Neural cell (in vitro differentiated cells): ENCODE measurements around the gene FCAMR. TPM values are rescaled to one million over a fixed set of nuclear protein-coding genes. Genes with fewer than 3 reads are reported as not detected.

Experiments used
- H2AFZ ChIP-seq: fragments of 200-600, 300-800 bp; sonication (generic), shearing (Covaris generic); 2 replicates; pipeline ENCODE4 v1.6.0; 2014; ENCODE audit warnings: low read depth, mild to moderate bottlenecking, antibody characterized with exemption, low read length, moderate library complexity
- H3F3A ChIP-seq: fragments of 200-600 bp; shearing (Covaris generic); 2 replicates; pipeline ENCODE4 v1.6.1; 2016; ENCODE audit warnings: mild to moderate bottlenecking, moderate library complexity, mixed read lengths, antibody characterized with exemption, low read length; ENCODE audit not compliant: insufficient read depth, poor library complexity, severe bottlenecking
- H3K27ac ChIP-seq: fragments of 200-600, 300-800 bp; sonication (generic), shearing (Covaris generic); 2 replicates; pipeline ENCODE4 v1.5.1; 2014; ENCODE audit warnings: mild to moderate bottlenecking, low read length, moderate library complexity
- H3K27me3 ChIP-seq: fragments of 300-800, 200-600 bp; sonication (generic), shearing (Covaris generic); 2 replicates; pipeline ENCODE4 v1.6.0; 2014; ENCODE audit warnings: mild to moderate bottlenecking, low read depth, low read length, moderate library complexity; ENCODE audit not compliant: insufficient read depth
- H3K36me3 ChIP-seq: fragments of 300-800, 200-600 bp; sonication (generic), shearing (Covaris generic); 2 replicates; pipeline ENCODE4 v1.5.1; 2014; ENCODE audit warnings: mild to moderate bottlenecking, antibody characterized with exemption, low read length, moderate library complexity; ENCODE audit not compliant: insufficient read depth
- H3K4me2 ChIP-seq: fragments of 300-800, 200-600 bp; sonication (generic), shearing (Covaris generic); 2 replicates; pipeline ENCODE4 v1.6.0; 2014; ENCODE audit warnings: mild to moderate bottlenecking, low read length
- H3K4me3 ChIP-seq: fragments of 300-800, 200-600 bp; sonication (generic), shearing (Covaris generic); 2 replicates; pipeline ENCODE4 v1.5.1; 2014; ENCODE audit warnings: mild to moderate bottlenecking, low read length, moderate library complexity
- H3K79me2 ChIP-seq: fragments of 200-600 bp; shearing (Covaris generic); replicated peaks from 2 replicates; pipeline ENCODE4 v1.6.0; 2014; ENCODE audit warnings: mild to moderate bottlenecking, low read length, moderate library complexity; ENCODE audit not compliant: insufficient read depth
- H3K9ac ChIP-seq: fragments of 300-800, 200-600 bp; sonication (generic), shearing (Covaris generic); 2 replicates; pipeline ENCODE4 v1.6.1; 2016; ENCODE audit warnings: mild to moderate bottlenecking, low read length, mixed read lengths
- H3K9me2 ChIP-seq: fragments of 200-600 bp; shearing (Covaris generic); 2 replicates; pipeline ENCODE4 v1.6.1; 2016; ENCODE audit warnings: mild to moderate bottlenecking, low read length, mixed read lengths; ENCODE audit not compliant: insufficient read depth
- H3K9me3 ChIP-seq: fragments of 200-600, 300-800 bp; sonication (generic), shearing (Covaris generic); 2 replicates; pipeline ENCODE4 v1.6.1; 2016; ENCODE audit warnings: mild to moderate bottlenecking, mixed run types, low read length, moderate library complexity, mixed read lengths
- H4K20me1 ChIP-seq: fragments of 200-600 bp; shearing (Covaris generic); 2 replicates; pipeline ENCODE4 v1.6.1; 2016; ENCODE audit warnings: mild to moderate bottlenecking, mixed run types; ENCODE audit not compliant: insufficient read depth
- CTCF ChIP-seq: fragments of 450-650 bp; IDR thresholded peaks from 2 replicates; pipeline ENCODE4 v1.5.1; 2014; ENCODE audit warnings: antibody characterized with exemption, mild to moderate bottlenecking, moderate library complexity; ENCODE audit not compliant: poor library complexity, severe bottlenecking
- EP300 ChIP-seq: fragments of 450-650 bp; conservative IDR thresholded peaks from 2 replicates; pipeline ENCODE4 v1.6.1; 2014; ENCODE audit warnings: antibody characterized with exemption, mild to moderate bottlenecking, moderate library complexity; ENCODE audit not compliant: poor library complexity, severe bottlenecking
- EZH2 ChIP-seq: fragments of 200-600, 300-800 bp; shearing (Covaris generic), sonication (generic); IDR thresholded peaks from 2 replicates; pipeline ENCODE4 v1.6.1; 2014; ENCODE audit warnings: antibody characterized with exemption, low read length, borderline replicate concordance, mild to moderate bottlenecking; ENCODE audit not compliant: insufficient read depth, poor library complexity, severe bottlenecking
- MXI1 ChIP-seq: fragments of 450-650 bp; conservative IDR thresholded peaks from 2 replicates; pipeline ENCODE4 v1.6.1; 2014; ENCODE audit warnings: antibody characterized with exemption, mild to moderate bottlenecking; ENCODE audit not compliant: poor library complexity, severe bottlenecking
- POLR2AphosphoS5 ChIP-seq: IDR thresholded peaks from 2 replicates; pipeline ENCODE4 v1.6.1; 2012
- RAD21 ChIP-seq: fragments of 450-650 bp; conservative IDR thresholded peaks from 2 replicates; pipeline ENCODE4 v1.6.1; 2014; ENCODE audit warnings: antibody characterized with exemption, mild to moderate bottlenecking, moderate library complexity
- REST ChIP-seq: IDR thresholded peaks from 2 replicates; pipeline ENCODE4 v1.6.1; 2012; ENCODE audit warnings: borderline replicate concordance
- SMC3 ChIP-seq: fragments of 450-650 bp; conservative IDR thresholded peaks from 2 replicates; pipeline ENCODE4 v1.6.1; 2014; ENCODE audit warnings: antibody characterized with exemption, mild to moderate bottlenecking, moderate library complexity; ENCODE audit not compliant: poor library complexity
- TAF1 ChIP-seq: IDR thresholded peaks from 2 replicates; pipeline ENCODE4 v1.6.1; 2012; ENCODE audit warnings: low read depth
- polyA minus RNA-seq: library from RNA; depleted of rRNA, polyadenylated mRNA; stranded (reverse); fragments of >200 nt; gene quantifications from 2 replicates; pipeline ENCODE4 v1.2.3, GENCODE V29; 2014
- polyA plus RNA-seq: library from polyadenylated mRNA; depleted of rRNA; stranded (reverse); fragments of >200 nt; gene quantifications from 2 replicates; pipeline ENCODE4 v1.2.3, GENCODE V29; 2014

FCAMR gene, protein sequence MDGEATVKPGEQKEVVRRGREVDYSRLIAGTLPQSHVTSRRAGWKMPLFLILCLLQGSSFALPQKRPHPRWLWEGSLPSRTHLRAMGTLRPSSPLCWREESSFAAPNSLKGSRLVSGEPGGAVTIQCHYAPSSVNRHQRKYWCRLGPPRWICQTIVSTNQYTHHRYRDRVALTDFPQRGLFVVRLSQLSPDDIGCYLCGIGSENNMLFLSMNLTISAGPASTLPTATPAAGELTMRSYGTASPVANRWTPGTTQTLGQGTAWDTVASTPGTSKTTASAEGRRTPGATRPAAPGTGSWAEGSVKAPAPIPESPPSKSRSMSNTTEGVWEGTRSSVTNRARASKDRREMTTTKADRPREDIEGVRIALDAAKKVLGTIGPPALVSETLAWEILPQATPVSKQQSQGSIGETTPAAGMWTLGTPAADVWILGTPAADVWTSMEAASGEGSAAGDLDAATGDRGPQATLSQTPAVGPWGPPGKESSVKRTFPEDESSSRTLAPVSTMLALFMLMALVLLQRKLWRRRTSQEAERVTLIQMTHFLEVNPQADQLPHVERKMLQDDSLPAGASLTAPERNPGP
- polyA plus RNA-seq (not detected in 2 replicates), polyA minus RNA-seq (not detected in 2 replicates)

DNA sequence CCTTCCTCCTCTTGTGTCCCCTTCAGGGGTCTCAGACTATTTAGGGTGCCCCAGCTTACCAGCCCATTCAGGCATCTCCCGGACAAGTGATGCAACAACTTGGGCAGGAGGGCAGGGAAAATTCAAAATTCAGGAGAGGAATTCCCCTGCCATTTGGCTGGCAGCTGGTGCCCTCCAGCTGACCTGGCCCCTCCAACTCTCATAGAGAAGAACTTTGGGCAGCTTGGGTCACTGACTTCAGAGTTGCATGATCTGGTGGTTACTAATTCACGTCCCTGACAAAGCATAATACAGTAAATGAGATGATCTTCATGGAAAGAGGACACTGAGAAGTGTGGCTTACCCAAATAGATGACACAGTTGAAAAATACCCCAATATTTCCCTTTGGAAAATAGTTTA is at the start of gene FCAMR:
TSS of gene FCAMR (minus strand) at position 15 of the 400 bp plus-strand sequence. CDS start 335 bp downstream, outside the sequence.
- no peaks in the 10 kb centered on the region for H3K9me2 ChIP-seq
- no peaks in the 10 kb centered on the region for H3K79me2 ChIP-seq
- TF ChIP-seq TAF1 (no peak), MXI1 (no peak)

DNA sequence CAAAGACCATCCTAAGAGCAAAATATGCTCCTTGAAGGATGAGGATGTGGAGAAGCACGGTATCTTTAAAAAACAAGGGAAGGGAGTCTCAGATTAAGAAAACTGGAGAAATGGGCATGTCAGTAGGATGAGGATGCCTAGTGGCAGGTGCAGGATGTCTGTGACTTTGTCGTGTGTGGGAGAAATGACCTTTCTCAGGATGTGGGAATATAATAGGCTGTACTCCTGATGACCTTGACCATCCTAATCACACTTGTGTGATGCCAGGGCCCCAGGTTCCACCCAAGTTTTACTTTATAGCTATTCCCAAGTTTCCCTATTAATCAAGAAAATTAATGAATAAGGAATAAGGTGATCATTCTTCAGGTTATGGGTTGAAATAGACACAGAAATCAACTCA is 49.4 kb upstream of the FCAMR start:
- H4K20me1 ChIP-seq = no peaks in the 10 kb centered on the region
- no peaks in the 10 kb centered on the region for H3F3A ChIP-seq
- H3K4me3 ChIP-seq = no peak overlapping the region
- H2AFZ ChIP-seq = no peak overlapping the region
- H3K27me3 ChIP-seq = no peaks in the 10 kb centered on the region
- no peak overlapping the region for H3K4me2 ChIP-seq
- H3K36me3 ChIP-seq = no peaks in the 10 kb centered on the region
- H3K9me2 ChIP-seq = no peaks in the 10 kb centered on the region
- H3K9me3 ChIP-seq = no peaks in the 10 kb centered on the region
- TF ChIP-seq SMC3 (no peak), POLR2AphosphoS5 (no peak), REST (no peak), EZH2 (no peak), EP300 (no peak)
- H3K9ac ChIP-seq = no peak overlapping the region
- H3K27ac ChIP-seq = no peak overlapping the region
- no peaks in the 10 kb centered on the region for H3K79me2 ChIP-seq

More for the DNA sequence above, at the start of gene FCAMR:
- no peaks in the 10 kb centered on the region for H3F3A ChIP-seq
- no peaks in the 10 kb centered on the region for H3K9me3 ChIP-seq
- H4K20me1 ChIP-seq = no peaks in the 10 kb centered on the region
- no peaks in the 10 kb centered on the region for H3K36me3 ChIP-seq
- no peak within 1 kb of the TSS for H3K4me2 ChIP-seq
- no peaks in the 10 kb centered on the region for H3K27me3 ChIP-seq
- no peak within 1 kb of the TSS for H3K9ac ChIP-seq
- H3K4me3 ChIP-seq = no peak within 1 kb of the TSS
- no peak within 1 kb of the TSS for H2AFZ ChIP-seq
- H3K27ac ChIP-seq = no peak within 1 kb of the TSS

GRCh38 chr1:207019161-207019560 is 48.9 kb upstream of the FCAMR start:
- H3K79me2 ChIP-seq = no peaks in the 10 kb centered on the region
- no peak overlapping the region for H3K4me3 ChIP-seq
- no peaks in the 10 kb centered on the region for H3K9me3 ChIP-seq

More at GRCh38 chr1:207019161-207019560, 48.9 kb upstream of the FCAMR start:
- H3K27ac ChIP-seq = no peak overlapping the region
- no peak overlapping the region for H3K4me2 ChIP-seq
- H3K9ac ChIP-seq = no peak overlapping the region
- no peaks in the 10 kb centered on the region for H3F3A ChIP-seq
- TF ChIP-seq CTCF (no peak), RAD21 (no peak), POLR2AphosphoS5 (no peak), EZH2 (no peak), MXI1 (no peak)
- H3K27me3 ChIP-seq = no peaks in the 10 kb centered on the region
- no peak overlapping the region for H2AFZ ChIP-seq
- no peaks in the 10 kb centered on the region for H4K20me1 ChIP-seq
- no peaks in the 10 kb centered on the region for H3K9me2 ChIP-seq
- no peaks in the 10 kb centered on the region for H3K36me3 ChIP-seq
